Thyroid gland (tissue), 4 donors: Measurements from ENCODE around the gene DNAAF2. TPM values are rescaled to one million over a fixed set of nuclear protein-coding genes. Genes with fewer than 3 reads are reported as not detected.

Experiments used
- DNase-seq, 2 donors: peaks; one replicate each; pipeline ENCODE4 v3.0.0-alpha.2; 2019
- H3K27ac ChIP-seq, 3 donors: fragments of 200-600 bp; sonication (generic); 1 replicate in 2 of 3; 2 replicates in 1 of 3; pipeline ENCODE4 v1.5.1; 2016 to 2019; ENCODE audit warnings: mild to moderate bottlenecking in 1 of 3, moderate library complexity in 1 of 3
- H3K27me3 ChIP-seq: fragments of 200-600 bp; sonication (generic); one replicate; pipeline ENCODE4 v1.5.1; 2019
- H3K36me3 ChIP-seq, 2 donors: fragments of 200-600 bp; sonication (generic); one replicate each; pipeline ENCODE4 v1.5.1; 2016 to 2019
- H3K4me1 ChIP-seq, 2 donors: fragments of 200-600 bp; sonication (generic); one replicate each; pipeline ENCODE4 v1.5.1; 2017 to 2019
- H3K4me3 ChIP-seq, 3 donors: fragments of 200-600 bp; sonication (generic); replicated peaks in 1 of 3; 1 replicate in 2 of 3; 2 replicates in 1 of 3; pipeline ENCODE4 v1.5.1; 2016; ENCODE audit warnings: mild to moderate bottlenecking in 1 of 3
- H3K9me3 ChIP-seq: fragments of 200-600 bp; sonication (generic); one replicate; pipeline ENCODE4 v1.5.1; 2017
- POLR2A ChIP-seq, 2 donors: fragments of 450-650 bp; IDR thresholded peaks; one replicate each; pipeline ENCODE4 v1.6.1; 2017; ENCODE audit warnings: antibody characterized with exemption in 2 of 2, mild to moderate bottlenecking in 2 of 2, moderate library complexity in 1 of 2
- WGBS, 2 donors: methylation state at CpG; one replicate each; pipeline ENCODE4 v1.1.5; 2017; 5-methylcytosine and 5-hydroxymethylcytosine counted together
- intact Hi-C: fragments of 100-400 bp; cut with DNase I; formaldehyde crosslinking; loops from one replicate; pipeline ENCODE4 v1.15.1; 2023
- small RNA-seq: library from RNA; depleted of rRNA; stranded (forward); fragments of <200 nt; gene quantifications from one replicate; pipeline ENCODE3, GENCODE V24; 2016
- total RNA-seq, 4 donors: library from RNA; depleted of rRNA; stranded (reverse); fragments of >200 nt; gene quantifications; one replicate each; pipeline ENCODE4 v1.2.3, GENCODE V29; 2016
- TF ChIP-seq, protein P1 (sequence below), 6 experiments: fragments of 200-600 bp in 3 of 6; fragments of 450-650 bp in 3 of 6; sonication (generic) in 3 of 6; IDR thresholded peaks; one replicate each; pipeline ENCODE4 v1.5.1; 2016 to 2019; ENCODE audit warnings: antibody characterized with exemption in 6 of 6, mild to moderate bottlenecking in 2 of 6, inconsistent platforms in 1 of 6, moderate library complexity in 1 of 6

The DNAAF2 gene
- total RNA-seq, 4 donors from 2014 or later, result 5.6 to 15.3 (median 11.5) TPM

DNA sequence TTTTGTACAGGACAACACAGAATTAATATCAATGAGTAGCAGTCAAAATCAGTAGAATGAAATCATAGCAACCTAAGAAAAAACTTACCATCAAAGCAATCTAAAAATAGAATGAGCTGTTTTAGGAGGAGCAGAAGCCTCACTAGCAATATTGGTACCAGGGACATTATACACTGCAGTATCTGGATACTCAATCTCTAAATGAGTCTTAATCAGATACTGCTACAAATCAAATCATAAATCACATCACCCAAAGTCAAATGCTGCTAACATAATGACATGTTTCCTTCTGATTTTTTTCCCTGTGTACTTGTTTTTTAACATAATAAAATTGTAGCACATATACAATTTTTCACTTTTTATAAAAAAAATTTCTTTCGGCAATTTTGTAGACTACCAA is 56.9 kb downstream of the DNAAF2 start:
- intact Hi-C loops, result no loop called here
- WGBS, 2 donors, result 98 to 100% methylated on average over 1 of the region's 1 CpG
- TF ChIP-seq POLR2A (IDR thresholded peaks at IDR 0.05), result no peak
- TF ChIP-seq, protein P1, sequence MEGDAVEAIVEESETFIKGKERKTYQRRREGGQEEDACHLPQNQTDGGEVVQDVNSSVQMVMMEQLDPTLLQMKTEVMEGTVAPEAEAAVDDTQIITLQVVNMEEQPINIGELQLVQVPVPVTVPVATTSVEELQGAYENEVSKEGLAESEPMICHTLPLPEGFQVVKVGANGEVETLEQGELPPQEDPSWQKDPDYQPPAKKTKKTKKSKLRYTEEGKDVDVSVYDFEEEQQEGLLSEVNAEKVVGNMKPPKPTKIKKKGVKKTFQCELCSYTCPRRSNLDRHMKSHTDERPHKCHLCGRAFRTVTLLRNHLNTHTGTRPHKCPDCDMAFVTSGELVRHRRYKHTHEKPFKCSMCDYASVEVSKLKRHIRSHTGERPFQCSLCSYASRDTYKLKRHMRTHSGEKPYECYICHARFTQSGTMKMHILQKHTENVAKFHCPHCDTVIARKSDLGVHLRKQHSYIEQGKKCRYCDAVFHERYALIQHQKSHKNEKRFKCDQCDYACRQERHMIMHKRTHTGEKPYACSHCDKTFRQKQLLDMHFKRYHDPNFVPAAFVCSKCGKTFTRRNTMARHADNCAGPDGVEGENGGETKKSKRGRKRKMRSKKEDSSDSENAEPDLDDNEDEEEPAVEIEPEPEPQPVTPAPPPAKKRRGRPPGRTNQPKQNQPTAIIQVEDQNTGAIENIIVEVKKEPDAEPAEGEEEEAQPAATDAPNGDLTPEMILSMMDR (IDR thresholded peaks at IDR 0.05), result no peak
- no peaks in the 10 kb centered on the region for H3K9me3 ChIP-seq
- H3K36me3 ChIP-seq, result peaks cover 0 to 19% of the 10 kb centered on the region in 2 donors
- no peaks in the 10 kb centered on the region for H3K4me1 ChIP-seq
- no peak for DNase-seq
- no peaks in the 10 kb centered on the region for H3K27me3 ChIP-seq
- no peak overlapping the region for H3K4me3 ChIP-seq
- H3K27ac ChIP-seq, result no peak overlapping the region

Small RNAs within 50 kb of the gene (small RNA-seq; reads per million reads assigned to genes)
- gene AL139099.3 (not detected), gene AL139099.4 (not detected), gene RF00019 (not detected), gene RNU6ATAC30P (not detected)

Other genes with a start within 250 kb of the DNAAF2 start
- gene RPS29, start 48.9 kb downstream of the DNAAF2 start, total RNA-seq, result 1,000 to 10,000 TPM; 1,423 to 9,553 (median 5,247) TPM
- 1 to 10 TPM; 5.2 to 8.9 (median 6.9) TPM for gene LRR1, start 36.3 kb downstream of the DNAAF2 start, total RNA-seq
- 100 to 1,000 TPM; 119 to 348 (median 175) TPM for gene RPL36AL, start 14.6 kb downstream of the DNAAF2 start, total RNA-seq
- gene MGAT2, start 14.4 kb downstream of the DNAAF2 start, total RNA-seq, result 10 to 100 TPM; 23.8 to 26.7 (median 25.6) TPM
- gene POLE2, start 53.0 kb upstream of the DNAAF2 start, total RNA-seq, result 1 to 10 TPM in 3 of 4 donors, under 1 TPM in 1; 0.33 to 3.1 (median 2.2) TPM
- 10 to 100 TPM in 3 of 4 donors, 1 to 10 TPM in 1; 9.2 to 16.3 (median 12.4) TPM for gene KLHDC1, start 57.9 kb upstream of the DNAAF2 start, total RNA-seq
- 100 to 1,000 TPM; 101 to 165 (median 133) TPM for gene KLHDC2, start 132.9 kb upstream of the DNAAF2 start, total RNA-seq
- 100 to 1,000 TPM in 3 of 4 donors, 10 to 100 TPM in 1; 93.9 to 170 (median 118) TPM for gene NEMF, start 217.5 kb upstream of the DNAAF2 start, total RNA-seq